GM12878 (cell line): Measurements from ENCODE around the gene CAMK1. TPM values are rescaled to one million over a fixed set of nuclear protein-coding genes. Genes with fewer than 3 reads are reported as not detected.

Source experiments
- ATAC-seq: fragments of 200-7000 bp; cut with Tn5 transposase; 3 replicates; pipeline ENCODE4 v1.9.1; 2020; ENCODE audit warnings: mild to moderate bottlenecking, moderate library complexity
- BruUV-seq: library from RNA; stranded (reverse); fragments of 400-500 nt; replicated peaks from 2 replicates; lab custom pipeline; 2021; lab: Mats Ljungman, UMichigan
- CTCF ChIA-PET: fragments of 300-600 bp; sonication (Branson Sonifier 250); formaldehyde crosslinking; extraction: SDS; loops from one replicate; lab custom pipeline; 2021; ENCODE audit warnings: inconsistent platforms; lab: Yijun Ruan, JAX
- POLR2A ChIA-PET: fragments of 350-600 bp; formaldehyde crosslinking; extraction: SDS; loops from one replicate; lab custom pipeline; 2021; ENCODE audit warnings: inconsistent platforms; lab: Charles Lee
- RAD21 ChIA-PET: fragments of 300-600 bp; sonication (Branson Sonifier 250); formaldehyde crosslinking; loops from one replicate; lab custom pipeline; 2023; ENCODE audit warnings: antibody characterized with exemption; ENCODE audit not compliant: unreplicated experiment; lab: Charles Lee
- SMC1A ChIA-PET: fragments of 300-600 bp; sonication (Branson Sonifier 250); formaldehyde crosslinking; loops from one replicate; lab custom pipeline; 2023; ENCODE audit not compliant: unreplicated experiment, uncharacterized antibody; lab: Charles Lee
- DNase-seq: peaks from one replicate; pipeline ENCODE4 v3.0.0-alpha.2; 2011; ENCODE audit warnings: low read depth, low spot score
- FAIRE-seq: peaks from 3 replicates; lab custom pipeline; 2011; peaks lifted over from hg19 to GRCh38; lab: Jason Lieb, UNC
- H2AFZ ChIP-seq: 2 replicates; pipeline ENCODE4 v1.6.0; 2011; ENCODE audit warnings: low read depth, low read length, control low read depth; ENCODE audit not compliant: control insufficient read depth
- H3K27ac ChIP-seq: 2 replicates; pipeline ENCODE4 v1.5.1; 2011; ENCODE audit warnings: control low read depth; ENCODE audit not compliant: control insufficient read depth, insufficient read depth
- H3K27me3 ChIP-seq, 2 experiments: replicated peaks in 1 of 2; 2 replicates each; pipeline versions ENCODE4 v1.6.0 to v1.6.1; 2011; ENCODE audit warnings: low read length in 1 of 2; ENCODE audit not compliant: control insufficient read depth in 2 of 2, insufficient read depth in 2 of 2
- H3K36me3 ChIP-seq, 2 experiments: 2 replicates each; pipeline ENCODE4 v1.5.1; 2011; ENCODE audit warnings: low read length in 1 of 2; ENCODE audit not compliant: control insufficient read depth in 2 of 2, insufficient read depth in 2 of 2
- H3K4me1 ChIP-seq: 2 replicates; pipeline ENCODE4 v1.6.1; 2011; ENCODE audit warnings: mild to moderate bottlenecking, low read length, moderate library complexity, mixed read lengths; ENCODE audit not compliant: control insufficient read depth, insufficient read depth
- H3K4me2 ChIP-seq: 2 replicates; pipeline ENCODE4 v1.6.0; 2011; ENCODE audit warnings: control low read depth; ENCODE audit not compliant: control insufficient read depth, insufficient read depth
- H3K4me3 ChIP-seq: fragments of 200-600 bp; sonication (generic); 2 replicates; pipeline ENCODE4 v1.5.1; 2016
- H3K79me2 ChIP-seq: 2 replicates; pipeline ENCODE4 v1.6.0; 2011; ENCODE audit warnings: low read length; ENCODE audit not compliant: control insufficient read depth, insufficient read depth
- H3K9ac ChIP-seq: 2 replicates; pipeline ENCODE4 v1.8.0; 2011; ENCODE audit warnings: low read length, control low read depth, mixed read lengths; ENCODE audit not compliant: control insufficient read depth, insufficient read depth
- H3K9me3 ChIP-seq: replicated peaks from 3 replicates; pipeline ENCODE4 v1.5.1; 2011; ENCODE audit warnings: mild to moderate bottlenecking, low read length; ENCODE audit not compliant: control insufficient read depth, insufficient read depth
- H4K20me1 ChIP-seq: 2 replicates; pipeline ENCODE4 v1.6.0; 2011; ENCODE audit not compliant: control insufficient read depth, insufficient read depth
- ATF7 ChIP-seq: fragments of 450-650 bp; IDR thresholded peaks from 2 replicates; pipeline ENCODE4 v1.6.1; 2016; ENCODE audit warnings: low read depth, mild to moderate bottlenecking
- BACH1 ChIP-seq: fragments of 450-650 bp; IDR thresholded peaks from 2 replicates; pipeline ENCODE4 v1.6.1; 2017; ENCODE audit warnings: mild to moderate bottlenecking, borderline replicate concordance
- BHLHE40 ChIP-seq, 2 experiments: fragments of 450-650 bp in 1 of 2; IDR thresholded peaks; 2 replicates each; pipeline ENCODE4 v1.6.1; 2011 to 2017; ENCODE audit warnings: low read depth in 2 of 2, borderline replicate concordance in 1 of 2, improper control_type of control experiment in 1 of 2, low read length in 1 of 2, mild to moderate bottlenecking in 1 of 2
- BRCA1 ChIP-seq: IDR thresholded peaks from 2 replicates; pipeline ENCODE4 v1.6.1; 2011; ENCODE audit warnings: low read depth, low read length, improper control_type of control experiment
- CEBPZ ChIP-seq: fragments of 150-350 bp; IDR thresholded peaks from 2 replicates; pipeline ENCODE4 v1.6.1; 2016; ENCODE audit warnings: low read depth, low read length
- CHD1 ChIP-seq: IDR thresholded peaks from 2 replicates; pipeline ENCODE4 v1.6.1; 2012; ENCODE audit warnings: low read depth, low read length, improper control_type of control experiment
- CHD4 ChIP-seq: fragments of 200-600 bp; sonication (generic); IDR thresholded peaks from 2 replicates; pipeline ENCODE4 v1.6.1; 2016; ENCODE audit warnings: mild to moderate bottlenecking
- IRF3 ChIP-seq: fragments of 450-650 bp; IDR thresholded peaks from 2 replicates; pipeline ENCODE4 v1.6.1; 2014; ENCODE audit warnings: mild to moderate bottlenecking
- JUNB ChIP-seq: IDR thresholded peaks from 2 replicates; pipeline ENCODE4 v1.6.1; 2016; ENCODE audit warnings: antibody characterized with exemption, mild to moderate bottlenecking
- MEF2B ChIP-seq: fragments of 450-650 bp; IDR thresholded peaks from 2 replicates; pipeline ENCODE4 v1.6.1; 2018; ENCODE audit warnings: mild to moderate bottlenecking, moderate library complexity; ENCODE audit not compliant: partially characterized antibody, poor library complexity, severe bottlenecking
- PAX5 ChIP-seq: IDR thresholded peaks from 2 replicates; pipeline ENCODE4 v1.6.1; 2011; ENCODE audit warnings: low read depth, low read length, borderline replicate concordance
- POLR2A ChIP-seq: IDR thresholded peaks from 2 replicates; pipeline ENCODE4 v1.6.1; 2011; ENCODE audit warnings: low read depth, mild to moderate bottlenecking, low read length
- POLR2AphosphoS5 ChIP-seq: IDR thresholded peaks from 2 replicates; pipeline ENCODE4 v1.6.1; 2011; ENCODE audit warnings: mild to moderate bottlenecking, low read length, inconsistent platforms
- RFX5 ChIP-seq: IDR thresholded peaks from 2 replicates; pipeline ENCODE4 v1.6.1; 2011; ENCODE audit warnings: low read depth, low read length, improper control_type of control experiment
- SIX5 ChIP-seq: IDR thresholded peaks from 2 replicates; pipeline ENCODE4 v1.6.1; 2011; ENCODE audit warnings: mild to moderate bottlenecking, low read depth, low read length, moderate library complexity; ENCODE audit not compliant: severe bottlenecking
- YY1 ChIP-seq: IDR thresholded peaks from 2 replicates; pipeline ENCODE4 v1.6.1; 2011; ENCODE audit warnings: low read depth, mild to moderate bottlenecking, low read length
- ZNF217 ChIP-seq: fragments of 450-650 bp; IDR thresholded peaks from 2 replicates; pipeline ENCODE4 v1.6.1; 2017; ENCODE audit warnings: antibody characterized with exemption, mild to moderate bottlenecking
- WGBS: methylation state at CpG from one replicate; pipeline ENCODE4 v1.1.6; 2016; ENCODE audit warnings: low lambda C conversion rate; ENCODE audit not compliant: insufficient replicate concordance, insufficient coverage; ENCODE audit errors: missing lambda C conversion rate; 5-methylcytosine and 5-hydroxymethylcytosine counted together
- in situ Hi-C: fragments of 300-500 bp; cut with MboI; formaldehyde crosslinking; loops from 9 replicates; pipeline ENCODE4 v1.14.3; 2018; ENCODE audit warnings: mixed read lengths
- intact Hi-C: fragments of 100-400 bp; cut with micrococcal nuclease; formaldehyde crosslinking; loops from one replicate; pipeline ENCODE4 v1.14.2; 2022; ENCODE audit not compliant: unreplicated experiment
- polyA plus RNA-seq, 11 experiments: library from polyadenylated mRNA; depleted of rRNA in 4 of 11; unstranded in 6 of 11; stranded (reverse) in 5 of 11; fragments of >200 nt; fragmentation: Nextera tagmentation in 4 of 11; fragmentation: Illumina TruSeq in 1 of 11; extraction: Ambion mirVana in 4 of 11; extraction: Trizol in 1 of 11; gene quantifications; 1 replicate in 1 of 11; 2 replicates in 10 of 11; pipeline versions ENCODE4 v1.2.1 to v1.2.3, GENCODE V29; 2011 to 2016; ENCODE audit warnings: inconsistent platforms in 2 of 11, missing spikeins in 2 of 11, low read depth in 1 of 11
- total RNA-seq, 4 experiments: library from RNA; depleted of rRNA in 3 of 4; stranded (reverse); fragments of >200 nt in 3 of 4; fragmentation: Illumina TruSeq in 1 of 4; extraction: Trizol in 1 of 4; gene quantifications; 2 replicates each; pipeline versions ENCODE4 v1.2.1 to v1.2.3, GENCODE V29; 2013 to 2021

The CAMK1 gene
- total and polyA plus RNA-seq, 10 of the 15 experiments (the other 5 are each of a cell fraction or from before 2014, with no cell fraction given) = 0.24 to 2.1 (median 0.51) TPM; not detected in 2

- no peak overlapping the region for H3K4me2 ChIP-seq
- no peak overlapping the region for H2AFZ ChIP-seq
- ChIA-PET RAD21 (interaction anchor here (1.0 kb wide), 1 partner anchor 15 kb away, joined by 3 read pairs; the partner anchor contains the start of gene ARPC4), SMC1A (interaction anchor here (0.7 to 1.5 kb wide), 3 partner anchors 25 to 50 kb away, joined by 3 to 4 read pairs (median 3); no protein-coding TSS in a partner anchor), CTCF (interaction anchor here (1.0 to 2.1 kb wide), 2 partner anchors 12 to 278 kb away, joined by 3 to 8 read pairs; no protein-coding TSS in a partner anchor), POLR2A (interaction anchor here (1.0 kb wide), 1 partner anchor 29 kb away, joined by 4 read pairs; the partner anchor contains the start of gene OGG1)
- H3K27me3 ChIP-seq = no peaks in the 10 kb centered on the region
- DNase-seq (no peak), ATAC-seq (no peak), FAIRE-seq (no peak)
- 87% methylated on average over 5 of the region's 5 CpGs for WGBS
- intact Hi-C loops (no loop called here), in situ Hi-C loops (no loop called here)
- 0 out of 4 replicates have a peak, but pooled peaks cover 0 to 7% of the 10 kb centered on the region in 2 experiments for H3K36me3 ChIP-seq
- H3K4me1 ChIP-seq = peaks cover 31% of the 10 kb centered on the region
- no peak overlapping the region for H3K4me3 ChIP-seq
- BruUV-seq = no TSS peak
- H3K27ac ChIP-seq = no peak overlapping the region
- no peak overlapping the region for H3K9ac ChIP-seq
- H3K79me2 ChIP-seq = no peaks in the 10 kb centered on the region
- H3K9me3 ChIP-seq = no peaks in the 10 kb centered on the region
- TF ChIP-seq BACH1 (no peak), CHD4 (no peak), PAX5 (no peak), YY1 (no peak), IRF3 (no peak), SIX5 (no peak), RFX5 (no peak), MEF2B (no peak), BHLHE40 (IDR thresholded peaks at IDR 0.05; ENCODE audit: borderline replicate concordance in 1 of 2, low read depth in 2 of 2, low read length in 1 of 2) (no peak), ZNF217 (no peak), POLR2A (no peak), JUNB (no peak), ATF7 (no peak), BRCA1 (no peak), POLR2AphosphoS5 (no peak), CEBPZ (no peak), CHD1 (no peak)
- H4K20me1 ChIP-seq = no peaks in the 10 kb centered on the region
Observed at GRCh38 chr3:9778143-9779074, 8.7 kb upstream of the CAMK1 start.
